Measurements from ENCODE around the gene FYCO1.

FYCO1 gene

GRCh38 chr3:45868650-45869049 is 127.0 kb downstream of the FYCO1 start:
- TF ChIP-seq TAF1 (IDR thresholded peaks at IDR 0.05; ENCODE audit: borderline replicate concordance, low read depth, low read length), result no peak
- TF ChIP-seq POLR2AphosphoS5 (IDR thresholded peaks at IDR 0.05; ENCODE audit: low read depth, low read length), result no peak
- no peak for TF ChIP-seq POLR2A (IDR thresholded peaks at IDR 0.05; ENCODE audit: low read depth, low read length)
- FAIRE-seq (no peak), DNase-seq (ENCODE audit: insufficient read length) (no peak)

GRCh38 chr3:45868213-45868612 is 127.4 kb downstream of the FYCO1 start:
- FAIRE-seq (no peak), DNase-seq (ENCODE audit: insufficient read length) (no peak)
- TF ChIP-seq TAF1 (IDR thresholded peaks at IDR 0.05; ENCODE audit: borderline replicate concordance, low read depth, low read length) (no peak), POLR2AphosphoS5 (IDR thresholded peaks at IDR 0.05; ENCODE audit: low read depth, low read length) (no peak), POLR2A (IDR thresholded peaks at IDR 0.05; ENCODE audit: low read depth, low read length) (no peak)

Measured in GM12892 (cell line).